Measurements from ENCODE around the gene ZWILCH.

ZWILCH gene

GRCh38 chr15:66558271-66558670 is 53.1 kb downstream of the ZWILCH start:
- TF ChIP-seq CTCF (IDR thresholded peaks at IDR 0.05; ENCODE audit: control insufficient read depth, insufficient read depth, low read depth, low read length, missing control alignments), result no peak
- no peak overlapping the region for H3K4me3 ChIP-seq (ENCODE audit: control insufficient read depth, low read depth, low read length)
- no peak for DNase-seq (ENCODE audit: low read depth)

- H3K4me3 ChIP-seq (ENCODE audit: control insufficient read depth, low read depth, low read length), result no peak overlapping the region
- TF ChIP-seq CTCF (IDR thresholded peaks at IDR 0.05; ENCODE audit: control insufficient read depth, insufficient read depth, low read depth, low read length, missing control alignments), result no peak
- no peak for DNase-seq (ENCODE audit: low read depth)
Measured at GRCh38 chr15:66560856-66561525, 55.9 kb downstream of the ZWILCH start.

GRCh38 chr15:66563126-66563525 is 58.0 kb downstream of the ZWILCH start:
- TF ChIP-seq CTCF (IDR thresholded peaks at IDR 0.05; ENCODE audit: control insufficient read depth, insufficient read depth, low read depth, low read length, missing control alignments), result no peak

GRCh38 chr15:66563566-66564110 is 58.5 kb downstream of the ZWILCH start:
- H3K4me3 ChIP-seq (ENCODE audit: control insufficient read depth, low read depth, low read length), result no peak overlapping the region
- TF ChIP-seq CTCF (IDR thresholded peaks at IDR 0.05; ENCODE audit: control insufficient read depth, insufficient read depth, low read depth, low read length, missing control alignments), result no peak
- DNase-seq (ENCODE audit: low read depth), result no peak

More at GRCh38 chr15:66563126-66563525, 58.0 kb downstream of the ZWILCH start:
- no peak for DNase-seq (ENCODE audit: low read depth)
- no peak overlapping the region for H3K4me3 ChIP-seq (ENCODE audit: control insufficient read depth, low read depth, low read length)

- no peak overlapping the region for H3K4me3 ChIP-seq (ENCODE audit: control insufficient read depth, low read depth, low read length)
- DNase-seq (ENCODE audit: low read depth), result no peak
- TF ChIP-seq CTCF (IDR thresholded peaks at IDR 0.05; ENCODE audit: control insufficient read depth, insufficient read depth, low read depth, low read length, missing control alignments), result no peak
Measured at GRCh38 chr15:66564136-66565041, 59.3 kb downstream of the ZWILCH start.

- H3K4me3 ChIP-seq (ENCODE audit: control insufficient read depth, low read depth, low read length), result no peak overlapping the region
- no peak for DNase-seq (ENCODE audit: low read depth)
- TF ChIP-seq CTCF (IDR thresholded peaks at IDR 0.05; ENCODE audit: control insufficient read depth, insufficient read depth, low read depth, low read length, missing control alignments), result no peak
Measured at GRCh38 chr15:66565141-66565641, 60.1 kb downstream of the ZWILCH start.
